GM12865 (cell line): Measurements from ENCODE around the gene ZP1.
A peak's percentile ranks its signal among the peaks of the same experiment; 100 is the strongest.

Source experiments
- DNase-seq: peaks from one replicate; pipeline ENCODE4 v3.0.0; 2010; ENCODE audit warnings: low read depth
- H3K4me3 ChIP-seq: 2 replicates; pipeline ENCODE4 v1.5.1; 2011; ENCODE audit warnings: mild to moderate bottlenecking, low read depth, low read length, control low read depth
- TF ChIP-seq, protein P1 (sequence below): IDR thresholded peaks from 2 replicates; pipeline ENCODE4 v1.5.1; 2011; ENCODE audit warnings: low read length, control low read depth, low read depth, inconsistent platforms; ENCODE audit not compliant: insufficient read depth; ENCODE audit errors: missing control alignments

The ZP1 gene

DNA sequence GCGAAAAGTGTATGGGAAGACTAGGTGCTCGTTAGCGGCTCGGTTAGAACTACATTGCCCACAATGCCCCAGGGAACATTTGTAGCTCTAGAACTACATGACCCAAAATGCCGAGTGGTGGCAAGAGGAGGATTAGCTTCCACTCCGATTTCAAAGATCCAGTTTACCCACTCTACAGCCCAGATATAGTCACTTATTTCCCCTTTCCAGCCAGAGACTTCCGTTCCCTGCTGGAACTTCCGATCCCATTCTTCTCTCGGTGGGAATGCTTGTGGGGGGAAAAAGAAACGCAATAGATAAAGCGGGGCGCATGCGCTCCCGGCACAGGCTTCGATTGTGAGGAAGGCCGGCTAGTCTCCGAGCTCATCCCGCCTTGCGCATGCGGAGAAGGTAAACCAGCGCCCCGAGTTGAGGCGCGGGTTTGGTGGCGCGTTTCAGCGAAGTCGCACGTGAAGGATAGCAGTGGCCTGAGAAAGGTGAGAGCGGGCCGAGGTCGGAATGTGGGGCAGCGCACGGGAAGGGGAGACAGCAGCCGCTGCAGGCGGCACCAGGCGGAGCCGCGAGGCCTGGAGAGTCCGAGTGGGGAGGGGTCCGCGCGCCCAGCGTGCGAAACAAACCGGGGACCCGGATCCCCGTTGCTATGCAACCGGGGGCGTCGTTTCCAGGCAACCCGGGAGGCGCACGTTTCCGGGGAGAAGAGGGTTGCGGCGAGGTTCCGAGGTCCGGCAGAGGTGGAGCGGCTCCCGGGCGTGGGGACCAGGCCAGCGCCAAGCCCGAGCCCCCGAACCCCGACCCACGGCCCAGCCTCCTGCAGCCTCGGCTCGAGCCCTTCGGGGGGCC, 46.7 kb downstream of the ZP1 start, which contains the start of gene TMEM109:
TSS of gene TMEM109 (plus strand) at position 366 of the 840 bp plus-strand sequence. CDS start 5,536 bp downstream, outside the sequence.
- H3K4me3 ChIP-seq: peak within 1 kb of the TSS; percentile 91
- TF ChIP-seq, protein P1, sequence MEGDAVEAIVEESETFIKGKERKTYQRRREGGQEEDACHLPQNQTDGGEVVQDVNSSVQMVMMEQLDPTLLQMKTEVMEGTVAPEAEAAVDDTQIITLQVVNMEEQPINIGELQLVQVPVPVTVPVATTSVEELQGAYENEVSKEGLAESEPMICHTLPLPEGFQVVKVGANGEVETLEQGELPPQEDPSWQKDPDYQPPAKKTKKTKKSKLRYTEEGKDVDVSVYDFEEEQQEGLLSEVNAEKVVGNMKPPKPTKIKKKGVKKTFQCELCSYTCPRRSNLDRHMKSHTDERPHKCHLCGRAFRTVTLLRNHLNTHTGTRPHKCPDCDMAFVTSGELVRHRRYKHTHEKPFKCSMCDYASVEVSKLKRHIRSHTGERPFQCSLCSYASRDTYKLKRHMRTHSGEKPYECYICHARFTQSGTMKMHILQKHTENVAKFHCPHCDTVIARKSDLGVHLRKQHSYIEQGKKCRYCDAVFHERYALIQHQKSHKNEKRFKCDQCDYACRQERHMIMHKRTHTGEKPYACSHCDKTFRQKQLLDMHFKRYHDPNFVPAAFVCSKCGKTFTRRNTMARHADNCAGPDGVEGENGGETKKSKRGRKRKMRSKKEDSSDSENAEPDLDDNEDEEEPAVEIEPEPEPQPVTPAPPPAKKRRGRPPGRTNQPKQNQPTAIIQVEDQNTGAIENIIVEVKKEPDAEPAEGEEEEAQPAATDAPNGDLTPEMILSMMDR: no peak
- DNase-seq: peak; percentile 94

DNA sequence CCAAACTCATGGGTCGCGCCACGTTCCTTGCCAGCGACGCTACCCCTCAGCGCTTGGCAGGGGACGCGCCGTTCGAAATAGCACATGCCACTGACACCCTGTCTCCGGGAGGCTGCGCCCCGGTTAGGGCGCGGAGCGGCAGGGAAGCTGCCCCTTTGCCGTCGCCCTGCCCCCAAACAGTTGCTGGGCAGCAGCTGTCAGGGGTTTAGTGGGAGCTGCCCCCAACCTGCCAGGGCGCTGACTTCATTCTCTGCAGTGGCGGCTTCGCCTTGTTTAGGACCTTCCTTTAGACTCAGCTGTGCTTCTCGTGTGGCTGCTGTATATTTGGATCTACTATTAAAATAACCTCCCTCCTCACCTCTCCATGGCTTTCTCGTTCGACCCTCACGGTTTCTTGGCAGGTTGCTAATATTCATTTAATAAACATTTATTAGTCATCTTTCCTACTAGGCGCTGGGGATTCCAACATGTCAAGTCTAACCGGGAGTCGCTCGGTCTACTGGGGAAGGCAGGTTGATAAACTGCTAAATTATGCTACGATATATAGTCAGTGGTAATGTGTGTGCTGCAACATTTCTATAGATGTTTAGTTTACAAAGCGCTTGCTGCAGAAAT, 47.4 kb downstream of the ZP1 start:
- TF ChIP-seq, protein P1: no peak
- H3K4me3 ChIP-seq: peak overlapping the region; percentile 91
- peak; percentile 44 for DNase-seq

DNA sequence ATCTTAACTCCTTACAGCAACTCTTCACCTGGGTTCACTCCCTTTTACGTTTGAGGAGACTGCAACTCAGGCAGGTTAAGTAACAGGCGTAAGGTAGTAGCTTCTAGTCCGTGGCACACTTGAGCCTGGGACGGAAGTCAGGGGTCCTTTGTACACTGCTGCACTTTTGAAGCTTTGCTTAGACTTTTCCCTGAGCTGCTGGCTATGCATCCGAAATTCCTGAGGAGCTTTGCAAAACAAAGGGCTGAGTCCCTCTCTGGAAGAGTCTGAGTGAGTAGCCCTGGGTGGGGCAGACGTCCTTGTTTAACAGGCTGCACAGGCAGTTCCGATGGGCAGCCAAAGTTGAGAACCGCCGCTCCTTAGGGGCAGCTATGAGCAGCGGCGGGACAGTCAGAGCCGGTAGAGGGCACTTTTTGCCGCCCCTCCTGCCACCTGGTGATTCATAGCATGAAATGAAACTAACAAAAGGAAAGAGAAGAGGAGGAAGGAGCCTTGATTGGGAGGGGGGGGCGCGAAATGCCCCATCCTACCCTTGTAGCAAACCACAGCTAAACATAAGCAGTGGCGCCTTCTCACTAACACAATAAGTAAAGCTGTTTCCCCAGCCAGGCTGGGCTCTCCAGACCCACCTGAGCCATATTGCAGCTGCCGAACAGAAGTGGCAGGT, 48.0 kb downstream of the ZP1 start:
- TF ChIP-seq, protein P1: peak; percentile 36
- DNase-seq: peak; percentile 89
- H3K4me3 ChIP-seq: peak overlapping the region; percentile 91

DNA sequence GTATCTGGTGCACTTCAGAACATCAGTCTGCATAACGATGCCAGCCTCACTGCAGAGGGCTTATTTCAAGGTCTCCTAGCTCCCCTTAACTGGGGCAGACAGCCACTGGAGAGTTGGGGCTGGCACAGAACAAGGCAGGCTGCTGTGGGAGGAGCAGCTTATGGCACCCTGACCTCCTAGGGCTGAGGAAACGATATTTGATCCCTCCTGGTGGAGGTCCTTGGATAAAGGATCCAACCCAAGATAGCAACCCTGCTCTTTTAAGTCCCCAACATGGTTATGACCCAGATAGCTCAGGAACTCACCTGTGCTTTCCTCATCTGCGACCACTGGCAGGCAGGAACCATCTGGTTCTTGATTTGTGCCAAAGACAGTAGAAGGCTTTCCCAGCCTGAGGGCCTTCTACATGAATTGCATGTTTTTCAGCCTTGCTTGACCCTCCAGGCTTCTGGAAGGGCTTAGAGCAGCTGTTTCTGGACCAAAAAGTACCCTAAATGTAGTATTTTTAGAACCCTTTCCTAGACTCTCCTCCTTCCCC, 49.4 kb downstream of the ZP1 start:
- DNase-seq: no peak
- TF ChIP-seq, protein P1: no peak
- no peak overlapping the region for H3K4me3 ChIP-seq

DNA sequence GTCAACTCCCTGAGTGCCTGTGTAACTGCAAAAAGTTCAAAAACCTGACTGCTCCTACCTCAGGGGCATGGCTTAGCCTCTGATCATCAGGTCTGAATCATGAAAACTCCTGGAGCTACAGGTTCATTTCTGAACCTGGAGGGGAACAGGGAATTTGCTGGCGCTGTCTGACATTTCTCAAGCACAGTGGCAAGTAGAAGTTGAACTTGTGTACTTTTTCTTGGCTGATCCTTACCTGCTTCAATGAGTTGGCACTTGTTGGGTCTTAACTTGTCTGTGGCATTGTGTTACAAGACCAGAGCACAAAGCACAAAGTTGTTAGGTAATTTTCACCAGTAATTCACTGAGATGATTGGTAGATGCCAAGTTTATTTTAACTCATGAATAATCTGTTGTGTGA, 49.9 kb downstream of the ZP1 start:
- no peak for DNase-seq
- no peak overlapping the region for H3K4me3 ChIP-seq
- TF ChIP-seq, protein P1: no peak

DNA sequence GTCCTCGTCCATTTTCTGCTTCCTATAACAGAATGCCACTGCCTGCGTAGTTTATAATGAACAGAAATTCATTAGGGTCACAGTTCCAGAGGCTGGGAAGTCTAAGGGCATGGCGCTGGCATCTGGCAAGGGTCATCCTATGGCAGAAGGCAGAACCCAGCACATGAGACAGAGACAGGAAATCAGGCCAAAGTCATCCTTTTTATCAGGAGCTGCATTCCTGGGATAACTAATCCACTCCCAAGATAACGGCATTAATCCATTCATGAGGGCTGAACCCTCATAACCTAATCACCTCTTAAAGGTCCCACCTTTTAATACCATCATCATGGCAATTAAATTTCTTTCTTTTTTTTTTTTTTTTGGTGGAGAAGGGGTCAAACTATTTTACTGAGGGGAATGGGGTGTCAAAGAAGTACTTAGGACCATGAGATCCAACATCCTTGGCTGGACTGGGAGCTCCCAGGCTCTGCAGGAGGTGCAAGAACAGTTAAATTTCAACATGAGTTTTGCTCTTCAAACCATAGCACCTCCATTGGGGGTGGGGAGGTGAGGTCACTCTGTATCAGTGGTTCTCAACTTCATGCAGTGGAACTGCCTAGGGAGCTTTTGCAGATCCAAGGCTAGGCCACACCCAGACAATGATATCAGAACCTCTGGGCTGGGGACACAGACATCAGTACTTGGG, 51.1 kb downstream of the ZP1 start:
- no peak for DNase-seq
- TF ChIP-seq, protein P1: no peak
- no peak overlapping the region for H3K4me3 ChIP-seq
